Mesenchymal stem cell (in vitro differentiated cells and primary cell): ENCODE measurements around the gene PLIN5.
"Not testable (repeated sequence)": the region's sequence is repeated elsewhere in the genome, so short reads cannot be mapped to it uniquely, and the experiment has no call there.

Experiments used
- DNase-seq: peaks from one replicate; pipeline ENCODE4 v3.0.0-alpha.2; 2013
- H2AFZ ChIP-seq: one replicate; pipeline ENCODE4 v1.6.1; 2013; ENCODE audit warnings: low read depth, mild to moderate bottlenecking, control low read depth, inconsistent platforms, low read length, moderate library complexity
- H2AK5ac ChIP-seq: 2 replicates; pipeline ENCODE4 v1.6.1; 2013; ENCODE audit warnings: low read length, moderate library complexity, mild to moderate bottlenecking, inconsistent platforms; ENCODE audit not compliant: severe bottlenecking
- H2BK120ac ChIP-seq: one replicate; pipeline ENCODE4 v1.6.1; 2013; ENCODE audit warnings: low read depth, mild to moderate bottlenecking, inconsistent platforms, low read length, moderate library complexity
- H2BK12ac ChIP-seq, 2 experiments: one replicate each; pipeline ENCODE4 v1.6.1; 2013; ENCODE audit warnings: inconsistent platforms in 2 of 2, low read length in 2 of 2, mild to moderate bottlenecking in 2 of 2, moderate library complexity in 2 of 2, control low read depth in 1 of 2
- H2BK15ac ChIP-seq: one replicate; pipeline ENCODE4 v1.6.1; 2013; ENCODE audit warnings: mild to moderate bottlenecking, low read depth, inconsistent platforms; ENCODE audit not compliant: poor library complexity, severe bottlenecking
- H2BK5ac ChIP-seq: 2 replicates; pipeline ENCODE4 v1.6.1; 2013; ENCODE audit warnings: low read depth, mild to moderate bottlenecking, low read length, control low read depth, inconsistent platforms; ENCODE audit not compliant: poor library complexity, severe bottlenecking
- H3K14ac ChIP-seq, 2 experiments: one replicate each; pipeline ENCODE4 v1.6.1; 2013; ENCODE audit warnings: inconsistent platforms in 2 of 2, low read length in 2 of 2, control low read depth in 1 of 2, mild to moderate bottlenecking in 1 of 2, moderate library complexity in 1 of 2
- H3K18ac ChIP-seq, 2 experiments: one replicate each; pipeline ENCODE4 v1.6.1; 2013; ENCODE audit warnings: inconsistent platforms in 2 of 2, low read length in 2 of 2, control low read depth in 1 of 2, low read depth in 1 of 2, mild to moderate bottlenecking in 1 of 2
- H3K23ac ChIP-seq, 2 experiments: one replicate each; pipeline ENCODE4 v1.6.1; 2013; ENCODE audit warnings: inconsistent platforms in 2 of 2, low read length in 2 of 2, mild to moderate bottlenecking in 2 of 2, moderate library complexity in 2 of 2, control low read depth in 1 of 2
- H3K27ac ChIP-seq: 2 replicates; pipeline ENCODE4 v1.5.1; 2013; ENCODE audit warnings: mild to moderate bottlenecking, moderate library complexity, low read length, control low read depth, inconsistent platforms; ENCODE audit not compliant: poor library complexity, severe bottlenecking
- H3K27me3 ChIP-seq, 2 experiments: 2 replicates each; pipeline versions ENCODE4 v1.6.1 to v1.7.0; 2013; ENCODE audit warnings: low read length in 2 of 2, mild to moderate bottlenecking in 2 of 2, moderate library complexity in 2 of 2, control low read depth in 1 of 2, inconsistent platforms in 1 of 2; ENCODE audit not compliant: control insufficient read depth in 1 of 2, insufficient read depth in 1 of 2
- H3K36me3 ChIP-seq, 2 experiments: 2 replicates each; pipeline versions ENCODE4 v1.6.1 to v1.7.0; 2013; ENCODE audit warnings: low read length in 2 of 2, control low read depth in 1 of 2, inconsistent platforms in 1 of 2, low read depth in 1 of 2, mild to moderate bottlenecking in 1 of 2; ENCODE audit not compliant: insufficient read depth in 2 of 2, control insufficient read depth in 1 of 2
- H3K4ac ChIP-seq, 2 experiments: one replicate each; pipeline ENCODE4 v1.6.1; 2013; ENCODE audit warnings: inconsistent platforms in 2 of 2, low read length in 2 of 2, mild to moderate bottlenecking in 2 of 2, moderate library complexity in 2 of 2, control low read depth in 1 of 2, low read depth in 1 of 2
- H3K4me1 ChIP-seq: 2 replicates; pipeline ENCODE4 v1.6.1; 2013; ENCODE audit warnings: low read depth, low read length, control low read depth; ENCODE audit not compliant: control insufficient read depth, insufficient read depth
- H3K4me2 ChIP-seq: 2 replicates; pipeline ENCODE4 v1.6.1; 2013; ENCODE audit warnings: low read length, mild to moderate bottlenecking, inconsistent platforms; ENCODE audit not compliant: poor library complexity, severe bottlenecking
- H3K4me3 ChIP-seq, 2 experiments: 2 replicates each; pipeline versions ENCODE4 v1.5.1 to v1.7.0; 2013; ENCODE audit warnings: low read length in 2 of 2, mild to moderate bottlenecking in 2 of 2, control low read depth in 1 of 2, low read depth in 1 of 2; ENCODE audit not compliant: insufficient read depth in 1 of 2
- H3K79me1 ChIP-seq: replicated peaks from 2 replicates; pipeline ENCODE4 v1.6.1; 2013; ENCODE audit warnings: mild to moderate bottlenecking, control low read depth, low read length, inconsistent platforms; ENCODE audit not compliant: poor library complexity, severe bottlenecking
- H3K9ac ChIP-seq: 2 replicates; pipeline ENCODE4 v1.7.0; 2013; ENCODE audit warnings: mild to moderate bottlenecking, low read length, moderate library complexity
- H3K9me3 ChIP-seq: 2 replicates; pipeline ENCODE4 v1.7.0; 2013; ENCODE audit warnings: mild to moderate bottlenecking, low read length; ENCODE audit not compliant: control insufficient read depth
- H4K8ac ChIP-seq: one replicate; pipeline ENCODE4 v1.6.1; 2013; ENCODE audit warnings: inconsistent platforms, mild to moderate bottlenecking, low read length, moderate library complexity
- H4K91ac ChIP-seq: one replicate; pipeline ENCODE4 v1.6.1; 2013; ENCODE audit warnings: mild to moderate bottlenecking, low read length, inconsistent platforms
- WGBS: methylation state at CpG from one replicate; pipeline ENCODE4 v1.1.7; 2013; ENCODE audit warnings: mixed read lengths; 5-methylcytosine and 5-hydroxymethylcytosine counted together

Gene PLIN5

DNA sequence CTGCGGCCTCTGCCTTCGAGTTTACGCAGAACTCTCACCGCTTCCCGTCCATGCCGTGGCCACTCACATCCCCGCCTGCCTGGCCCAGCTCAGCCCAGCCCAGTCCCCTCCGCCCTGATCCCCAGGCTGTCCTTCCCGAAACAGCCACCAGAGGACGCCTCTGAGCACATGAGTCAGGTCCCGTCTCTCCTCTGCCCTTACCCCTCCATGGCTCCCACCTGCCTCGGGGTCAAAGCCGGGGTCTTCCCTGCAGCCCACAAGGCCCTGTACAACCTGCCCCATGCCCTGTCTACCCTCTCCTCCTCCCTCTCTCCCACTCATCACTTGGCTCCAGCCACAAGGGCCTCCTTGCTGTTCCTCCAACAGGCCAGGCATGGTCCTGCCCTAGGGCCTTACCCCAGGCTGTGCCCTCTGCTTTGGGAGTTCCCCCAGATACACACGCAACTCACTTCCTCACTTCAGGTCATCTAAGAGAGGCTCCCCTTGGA is 32.6 kb upstream of the PLIN5 start:
- Histone ChIP-seq H2BK12ac (peak overlapping the region in 1 of 2 experiments; percentile 64), H3K4me1 (peaks cover 3% of the 10 kb centered on the region), H3K79me1 (no peaks in the 10 kb centered on the region), H3K27ac (no peak overlapping the region), H3K36me3 (no peaks in the 10 kb centered on the region), H3K4me2 (no peak overlapping the region), H2BK15ac (no peak overlapping the region), H4K91ac (no peak overlapping the region), H2AK5ac (no peak overlapping the region), H3K4ac (no peak overlapping the region), H3K27me3 (peaks cover 4 to 35% of the 10 kb centered on the region in 2 experiments), H3K9ac (no peak overlapping the region), H2AFZ (no peak overlapping the region), H3K18ac (peak overlapping the region in 1 of 2 experiments; percentile 18), H3K14ac (peak overlapping the region in 1 of 2 experiments; percentile 36), H3K9me3 (no peaks in the 10 kb centered on the region), H4K8ac (no peak overlapping the region), H2BK5ac (no peak overlapping the region), H2BK120ac (no peak overlapping the region), H3K23ac (no peak overlapping the region), H3K4me3 (peak overlapping the region in 1 of 2 experiments; percentile 5)
- 68% methylated on average over 14 of the region's 14 CpGs for WGBS
- DNase-seq = peak; percentile 41

DNA sequence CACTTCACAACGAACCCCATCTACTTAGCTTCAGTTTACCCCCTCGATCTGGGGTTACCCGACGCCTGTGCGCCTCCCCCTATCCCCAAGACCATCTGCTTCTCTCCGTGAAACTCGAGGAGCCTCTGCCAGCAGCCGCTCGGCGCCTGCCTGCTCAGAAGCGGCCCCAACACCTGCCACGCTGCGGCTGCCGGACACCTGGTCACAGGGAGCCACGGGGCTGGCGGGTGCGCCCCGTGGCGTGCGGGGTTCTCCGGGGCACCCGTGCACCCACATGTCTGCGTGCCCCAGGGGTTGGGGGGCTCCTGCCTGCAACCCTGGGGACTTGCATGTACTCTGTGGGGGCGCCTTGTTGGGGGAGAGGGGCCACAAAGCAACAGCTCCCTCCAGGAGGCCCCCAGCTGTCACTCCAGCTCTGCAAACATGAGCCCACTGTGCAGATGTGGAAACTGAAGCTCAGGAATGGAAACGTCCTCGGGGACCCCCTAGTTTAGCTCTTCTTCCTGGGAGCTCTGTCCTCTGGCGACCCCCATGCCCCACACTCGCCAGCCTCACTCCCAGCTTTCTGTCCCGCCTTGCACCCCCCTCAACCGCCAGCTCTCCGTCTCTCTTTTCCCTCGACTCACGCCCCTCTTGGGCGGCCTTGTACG is 31.5 kb upstream of the PLIN5 start:
- peaks cover 3% of the 10 kb centered on the region for H3K4me1 ChIP-seq
- no peak overlapping the region for H3K27ac ChIP-seq
- no peak overlapping the region for H2BK12ac ChIP-seq
- peak overlapping the region; percentile 8 to 21 for H3K18ac ChIP-seq
- no peak overlapping the region for H2AFZ ChIP-seq
- no peak overlapping the region for H3K4me2 ChIP-seq
- H3K4me3 ChIP-seq = no peak overlapping the region
- no peak overlapping the region for H2BK120ac ChIP-seq
- H3K23ac ChIP-seq = no peak overlapping the region
- H3K27me3 ChIP-seq = peaks cover 4 to 29% of the 10 kb centered on the region in 2 experiments
- H3K14ac ChIP-seq = no peak overlapping the region
- H4K91ac ChIP-seq = peak overlapping the region; percentile 39
- 89% methylated on average over 35 of the region's 35 CpGs for WGBS
- H2BK5ac ChIP-seq = no peak overlapping the region
- DNase-seq = no peak
- no peak overlapping the region for H3K9ac ChIP-seq
- H3K36me3 ChIP-seq = no peaks in the 10 kb centered on the region
- peak overlapping the region; percentile 48 for H2AK5ac ChIP-seq
- no peak overlapping the region for H3K4ac ChIP-seq
- no peaks in the 10 kb centered on the region for H3K9me3 ChIP-seq
- no peak overlapping the region for H2BK15ac ChIP-seq
- H3K79me1 ChIP-seq = no peaks in the 10 kb centered on the region
- H4K8ac ChIP-seq = no peak overlapping the region

GRCh38 chr19:4563562-4563961 is 28.5 kb upstream of the PLIN5 start:
- H2BK5ac ChIP-seq, H3K27ac ChIP-seq, H3K4me3 ChIP-seq, H3K9ac ChIP-seq, H3K4me1 ChIP-seq, H2BK15ac ChIP-seq, H3K4ac ChIP-seq, H3K18ac ChIP-seq, H3K23ac ChIP-seq, H2AK5ac ChIP-seq, H3K9me3 ChIP-seq, H3K36me3 ChIP-seq, H3K14ac ChIP-seq, H2BK120ac ChIP-seq, H4K91ac ChIP-seq, H3K79me1 ChIP-seq, DNase-seq, H2AFZ ChIP-seq, H4K8ac ChIP-seq, H2BK12ac ChIP-seq, H3K4me2 ChIP-seq: not testable (repeated sequence)
- WGBS = 86% methylated on average over 5 of the region's 5 CpGs
- peaks cover 4 to 15% of the 10 kb centered on the region in 2 experiments for H3K27me3 ChIP-seq

- not testable (repeated sequence) for H3K4ac ChIP-seq
Measured at GRCh38 chr19:4562085-4562484, 27.1 kb upstream of the PLIN5 start.

More at GRCh38 chr19:4562085-4562484, 27.1 kb upstream of the PLIN5 start:
- H3K23ac ChIP-seq, H3K4me2 ChIP-seq, H2AK5ac ChIP-seq, H2BK5ac ChIP-seq, DNase-seq, H3K4me3 ChIP-seq, H3K18ac ChIP-seq, H2BK120ac ChIP-seq, H3K79me1 ChIP-seq, H2BK15ac ChIP-seq, H3K36me3 ChIP-seq, H4K91ac ChIP-seq, H2AFZ ChIP-seq, H2BK12ac ChIP-seq, H3K14ac ChIP-seq, H3K9ac ChIP-seq, H3K9me3 ChIP-seq, H3K27ac ChIP-seq, H4K8ac ChIP-seq: not testable (repeated sequence)
- 92% methylated on average over 6 of the region's 7 CpGs for WGBS
- peaks cover 4 to 20% of the 10 kb centered on the region in 2 experiments for H3K27me3 ChIP-seq
- peaks cover 11% of the 10 kb centered on the region for H3K4me1 ChIP-seq
